H1 (cell line): Measurements from ENCODE around the gene ACCS. TPM values are rescaled to one million over a fixed set of nuclear protein-coding genes. Genes with fewer than 3 reads are reported as not detected.

Source experiments
- CTCF ChIA-PET: fragments of 300-600 bp; sonication (Branson Sonifier 250); formaldehyde crosslinking; loops from one replicate; lab custom pipeline; 2021; ENCODE audit not compliant: partially characterized antibody; lab: Charles Lee
- POLR2A ChIA-PET: fragments of 300-600 bp; sonication (Branson Sonifier 250); formaldehyde crosslinking; loops from one replicate; lab custom pipeline; 2021; ENCODE audit warnings: inconsistent platforms; ENCODE audit not compliant: partially characterized antibody; lab: Charles Lee
- DNase-seq, 2 experiments: peaks; one replicate each; pipeline versions ENCODE4 v3.0.0 to v3.0.0-alpha.2; 2010 to 2022; ENCODE audit warnings: low spot score in 2 of 2, low read depth in 1 of 2, mixed read lengths in 1 of 2
- FAIRE-seq: peaks from 2 replicates; lab custom pipeline; 2011; peaks lifted over from hg19 to GRCh38; lab: Jason Lieb, UNC
- H2AFZ ChIP-seq: 2 replicates; pipeline ENCODE4 v1.8.1; 2012; ENCODE audit warnings: low read length, inconsistent platforms
- H2AK5ac ChIP-seq: 2 replicates; pipeline ENCODE4 v1.6.1; 2013; ENCODE audit warnings: low read depth, low read length
- H2BK120ac ChIP-seq: replicated peaks from 2 replicates; pipeline ENCODE3; 2013; ENCODE audit warnings: low read depth, low read length, inconsistent platforms
- H2BK12ac ChIP-seq: 2 replicates; pipeline ENCODE4 v1.6.1; 2013; ENCODE audit warnings: low read depth, low read length
- H2BK15ac ChIP-seq: 2 replicates; pipeline ENCODE4 v1.6.1; 2013; ENCODE audit warnings: low read length
- H2BK20ac ChIP-seq: 2 replicates; pipeline ENCODE4 v1.6.1; 2013; ENCODE audit warnings: low read length
- H2BK5ac ChIP-seq: 2 replicates; pipeline ENCODE4 v1.6.1; 2013; ENCODE audit warnings: low read depth, low read length
- H3K14ac ChIP-seq: 2 replicates; pipeline ENCODE4 v1.6.1; 2013; ENCODE audit warnings: inconsistent platforms; ENCODE audit not compliant: insufficient read length
- H3K18ac ChIP-seq: 2 replicates; pipeline ENCODE4 v1.6.1; 2013; ENCODE audit warnings: low read length; ENCODE audit errors: extremely low read depth
- H3K23ac ChIP-seq: 2 replicates; pipeline ENCODE4 v1.6.1; 2013; ENCODE audit warnings: inconsistent platforms; ENCODE audit not compliant: insufficient read length
- H3K23me2 ChIP-seq: 2 replicates; pipeline ENCODE4 v1.6.1; 2013; ENCODE audit warnings: low read depth, low read length
- H3K27ac ChIP-seq: 2 replicates; pipeline ENCODE4 v1.6.1; 2011; ENCODE audit warnings: low read depth, low read length, inconsistent platforms
- H3K27me3 ChIP-seq, 4 experiments: replicated peaks in 1 of 4; 1 replicate in 1 of 4; 2 replicates in 3 of 4; pipeline versions ENCODE4 v1.6.1 to v1.8.1; 2011 to 2013; ENCODE audit warnings: low read length in 3 of 4, mild to moderate bottlenecking in 3 of 4, inconsistent platforms in 2 of 4, mixed read lengths in 2 of 4, moderate library complexity in 1 of 4; ENCODE audit not compliant: control insufficient read depth in 3 of 4, insufficient read depth in 3 of 4; ENCODE audit errors: extremely low read depth in 1 of 4
- H3K36me3 ChIP-seq, 4 experiments: 2 replicates each; pipeline versions ENCODE4 v1.6.1 to v1.8.1; 2011 to 2013; ENCODE audit warnings: mild to moderate bottlenecking in 4 of 4, low read length in 3 of 4, moderate library complexity in 2 of 4, control low read depth in 1 of 4, inconsistent platforms in 1 of 4; ENCODE audit not compliant: insufficient read depth in 4 of 4, control insufficient read depth in 2 of 4
- H3K4ac ChIP-seq: replicated peaks from 2 replicates; pipeline ENCODE3; 2013; ENCODE audit warnings: low read length, low read depth, mixed read lengths, inconsistent platforms; ENCODE audit not compliant: insufficient read length
- H3K4me1 ChIP-seq, 4 experiments: replicated peaks in 1 of 4; 1 replicate in 1 of 4; 2 replicates in 3 of 4; pipeline versions ENCODE4 v1.6.1 to v1.8.1; 2011 to 2013; ENCODE audit warnings: low read length in 3 of 4, inconsistent platforms in 2 of 4, mixed read lengths in 1 of 4; ENCODE audit not compliant: insufficient read depth in 4 of 4, control insufficient read depth in 3 of 4
- H3K4me2 ChIP-seq, 2 experiments: 2 replicates each; pipeline versions ENCODE4 v1.6.1 to v1.8.1; 2011 to 2013; ENCODE audit warnings: low read depth in 2 of 2, low read length in 2 of 2, control low read depth in 1 of 2, inconsistent platforms in 1 of 2, mild to moderate bottlenecking in 1 of 2; ENCODE audit not compliant: insufficient read depth in 1 of 2
- H3K4me3 ChIP-seq, 4 experiments: fragments of 200-600, 300-600 bp in 1 of 4; sonication (generic), shearing (Covaris generic), sonication (Bioruptor Twin) in 1 of 4; 2 replicates each; pipeline versions ENCODE4 v1.5.1 to v1.8.1; 2011 to 2016; ENCODE audit warnings: low read length in 4 of 4, low read depth in 3 of 4, control low read depth in 2 of 4, inconsistent platforms in 2 of 4, mild to moderate bottlenecking in 2 of 4, mixed read lengths in 1 of 4, moderate library complexity in 1 of 4; ENCODE audit not compliant: insufficient read depth in 2 of 4; ENCODE audit errors: extremely low read depth in 1 of 4
- H3K56ac ChIP-seq: replicated peaks from 2 replicates; pipeline ENCODE3; 2013; ENCODE audit warnings: low read depth, mild to moderate bottlenecking, mixed read lengths, low read length, inconsistent platforms; ENCODE audit not compliant: insufficient read length
- H3K79me1 ChIP-seq: 2 replicates; pipeline ENCODE4 v1.6.1; 2013; ENCODE audit warnings: low read depth, low read length, control low read depth
- H3K79me2 ChIP-seq, 2 experiments: 2 replicates each; pipeline versions ENCODE4 v1.6.1 to v1.8.1; 2012 to 2013; ENCODE audit warnings: low read length in 2 of 2, mild to moderate bottlenecking in 2 of 2, inconsistent platforms in 1 of 2; ENCODE audit not compliant: insufficient read depth in 2 of 2, control insufficient read depth in 1 of 2
- H3K9ac ChIP-seq, 4 experiments: replicated peaks in 1 of 4; 1 replicate in 1 of 4; 2 replicates in 3 of 4; pipeline versions ENCODE4 v1.6.1 to v1.8.1; 2011 to 2013; ENCODE audit warnings: low read depth in 3 of 4, low read length in 3 of 4, control low read depth in 2 of 4, mild to moderate bottlenecking in 2 of 4, moderate library complexity in 2 of 4, inconsistent platforms in 1 of 4; ENCODE audit errors: extremely low read depth in 1 of 4
- H3K9me3 ChIP-seq, 2 experiments: 2 replicates each; pipeline versions ENCODE4 v1.6.1 to v1.8.1; 2012 to 2013; ENCODE audit warnings: mild to moderate bottlenecking in 2 of 2, moderate library complexity in 2 of 2, control low read depth in 1 of 2, inconsistent platforms in 1 of 2, low read depth in 1 of 2, low read length in 1 of 2, mixed read lengths in 1 of 2; ENCODE audit not compliant: insufficient read depth in 2 of 2
- H4K20me1 ChIP-seq, 2 experiments: replicated peaks in 1 of 2; 2 replicates each; pipeline versions ENCODE3 to v1.8.1; 2011 to 2013; ENCODE audit warnings: inconsistent platforms in 2 of 2, low read length in 2 of 2, mild to moderate bottlenecking in 1 of 2; ENCODE audit not compliant: insufficient read depth in 2 of 2, control insufficient read depth in 1 of 2
- H4K5ac ChIP-seq: 2 replicates; pipeline ENCODE4 v1.6.1; 2013; ENCODE audit warnings: low read length, low read depth, mixed read lengths, inconsistent platforms; ENCODE audit not compliant: insufficient read length
- H4K8ac ChIP-seq: 2 replicates; pipeline ENCODE4 v1.8.0; 2013; ENCODE audit warnings: mild to moderate bottlenecking, moderate library complexity, low read length, inconsistent platforms; ENCODE audit not compliant: insufficient read depth; ENCODE audit errors: extremely low read depth
- H4K91ac ChIP-seq: replicated peaks from 2 replicates; pipeline ENCODE3; 2013; ENCODE audit warnings: low read length, mixed read lengths, inconsistent platforms; ENCODE audit not compliant: insufficient read length
- ATF3 ChIP-seq: IDR thresholded peaks from 2 replicates; pipeline ENCODE4 v1.6.1; 2011; ENCODE audit warnings: low read depth, mild to moderate bottlenecking, low read length; ENCODE audit not compliant: insufficient read depth
- JUN ChIP-seq: IDR thresholded peaks from 2 replicates; pipeline ENCODE4 v1.6.1; 2011; ENCODE audit warnings: low read depth, mild to moderate bottlenecking, improper control_type of control experiment, low read length
- KDM1A ChIP-seq: fragments of 200-600, 300-600 bp; sonication (generic); IDR thresholded peaks from 2 replicates; pipeline ENCODE4 v1.7.1; 2016; ENCODE audit warnings: mild to moderate bottlenecking, low read length, borderline replicate concordance
- NRF1 ChIP-seq: IDR thresholded peaks from 2 replicates; pipeline ENCODE4 v1.6.1; 2011; ENCODE audit warnings: mild to moderate bottlenecking, low read depth, low read length, improper control_type of control experiment
- POLR2A ChIP-seq, 2 experiments: IDR thresholded peaks; 1 replicate in 1 of 2; 2 replicates in 1 of 2; pipeline ENCODE4 v1.6.1; 2011; ENCODE audit warnings: low read depth in 2 of 2, low read length in 2 of 2, mild to moderate bottlenecking in 2 of 2; ENCODE audit errors: control extremely low read depth in 1 of 2
- POU5F1 ChIP-seq: IDR thresholded peaks from 2 replicates; pipeline ENCODE4 v1.6.1; 2011; ENCODE audit warnings: low read depth, mild to moderate bottlenecking, low read length, moderate library complexity
- SP1 ChIP-seq: IDR thresholded peaks from 2 replicates; pipeline ENCODE4 v1.6.1; 2011; ENCODE audit warnings: low read depth, low read length
- TAF1 ChIP-seq: IDR thresholded peaks from 2 replicates; pipeline ENCODE4 v1.6.1; 2011; ENCODE audit warnings: mild to moderate bottlenecking, low read depth, low read length
- TBP ChIP-seq: IDR thresholded peaks from 2 replicates; pipeline ENCODE4 v1.6.1; 2011; ENCODE audit warnings: low read depth, low read length, improper control_type of control experiment
- ZNF274 ChIP-seq: IDR thresholded peaks from 2 replicates; pipeline ENCODE4 v1.7.0; 2012; ENCODE audit warnings: low read length, borderline replicate concordance; ENCODE audit errors: extremely low read depth
- WGBS, 2 experiments: shearing (Covaris generic) in 1 of 2; methylation state at CpG; one replicate each; pipeline versions ENCODE4 v1.1.6 to v1.1.7; 2013 to 2015; ENCODE audit warnings: low lambda C conversion rate in 2 of 2, mixed read lengths in 2 of 2, inconsistent platforms in 1 of 2, low coverage in 1 of 2, missing lambda C conversion rate in 1 of 2; ENCODE audit not compliant: insufficient replicate concordance in 2 of 2, insufficient coverage in 1 of 2, insufficient read length in 1 of 2; ENCODE audit errors: extremely low coverage in 1 of 2, missing lambda C conversion rate in 1 of 2; 5-methylcytosine and 5-hydroxymethylcytosine counted together
- polyA plus RNA-seq, 7 experiments: library from polyadenylated mRNA; depleted of rRNA in 3 of 7; stranded (reverse) in 5 of 7; unstranded in 2 of 7; fragments of >200 nt in 5 of 7; fragments of 200-250 nt in 2 of 7; gene quantifications; 1 replicate in 5 of 7; 2 replicates in 1 of 7; 4 replicates in 1 of 7; pipeline versions ENCODE4 v1.2.1 to v1.2.3, GENCODE V29; 2011 to 2013; ENCODE audit warnings: missing spikeins in 2 of 7, mixed read lengths in 2 of 7
- total RNA-seq: library from RNA; stranded (reverse); fragmentation: NEBNext Ultra II Directional; extraction: Animal tissue kit (Norgen Biotek cat#: 25700); gene quantifications from 2 replicates; pipeline ENCODE4 v1.2.1, GENCODE V29; 2021
- TF ChIP-seq, protein P1 (sequence below): IDR thresholded peaks from 2 replicates; pipeline ENCODE4 v1.6.1; 2012; ENCODE audit warnings: inconsistent platforms

The ACCS gene
- total and polyA plus RNA-seq, 2 of the 8 experiments (the other 6 are each of a cell fraction or from before 2014, with no cell fraction given): 6.0 to 8.0 TPM

DNA sequence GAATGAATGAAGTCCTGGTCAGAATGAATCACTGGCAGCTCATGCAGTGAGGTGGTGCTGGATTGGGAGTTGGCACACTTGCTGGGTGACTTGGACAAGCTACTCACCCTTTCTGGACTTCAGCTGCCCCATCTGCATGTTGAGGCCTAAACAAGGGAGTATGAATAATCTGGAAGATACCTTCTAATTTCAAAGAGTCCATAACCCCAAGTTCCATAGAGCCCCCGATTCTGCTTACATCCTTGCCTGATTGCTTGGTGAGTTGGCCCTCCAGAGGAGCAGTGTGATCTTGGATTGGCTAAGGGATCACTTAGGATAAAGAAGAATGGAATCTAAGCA, 36.6 kb upstream of the ACCS start:
- no peaks in the 10 kb centered on the region for H3K79me2 ChIP-seq
- ChIA-PET CTCF (interaction anchor here (1.5 kb wide), 1 partner anchor 137 kb away, joined by 4 read pairs; no protein-coding TSS in a partner anchor), POLR2A (interaction anchor here (0.6 kb wide), 1 partner anchor 1787 kb away, joined by 3 read pairs; no protein-coding TSS in a partner anchor)

More for the DNA sequence above, 36.6 kb upstream of the ACCS start:
- Histone ChIP-seq H2BK20ac (peak overlapping the region; percentile 57; the same call in 1 of the 2 replicates), H3K23ac (no peak overlapping the region), H4K20me1 (no peaks in the 10 kb centered on the region), H4K8ac (no peak overlapping the region; the same call in 1 of the 2 replicates), H3K18ac (no peak overlapping the region; the same call in 1 of the 2 replicates), H3K27ac (no peak overlapping the region), H3K27me3 (no peaks in the 10 kb centered on the region), H2AK5ac (no peak overlapping the region), H2BK5ac (no peak overlapping the region), H2BK120ac (no peak overlapping the region), H3K4ac (no peak overlapping the region), H3K56ac (no peak overlapping the region), H2AFZ (no peak overlapping the region), H3K14ac (no peak overlapping the region), H3K23me2 (no peaks in the 10 kb centered on the region), H2BK12ac (peak overlapping the region; percentile 56; the same call in 1 of the 2 replicates), H3K4me3 (no peak overlapping the region), H3K9me3 (peaks cover 0 to 2% of the 10 kb centered on the region in 2 experiments; a peak in 1 of 4 replicates), H2BK15ac (no peak overlapping the region), H4K91ac (no peak overlapping the region), H4K5ac (no peak overlapping the region), H3K9ac (no peak overlapping the region), H3K4me2 (no peak overlapping the region), H3K36me3 (no peaks in the 10 kb centered on the region), H3K79me1 (no peaks in the 10 kb centered on the region), H3K4me1 (peaks cover 0 to 11% (median 4%) of the 10 kb centered on the region in 4 experiments; a peak in 6 of 7 replicates)
- no peak for FAIRE-seq
- WGBS, 2 experiments: 92% methylated on average over 1 of the region's 1 CpG; no CpG with 5 or more reads in 1 of the 2 experiments
- TF ChIP-seq ZNF274 (no peak), JUN (no peak), POU5F1 (no peak), KDM1A (no peak), TBP (no peak), TAF1 (no peak), ATF3 (no peak), SP1 (no peak), NRF1 (no peak), POLR2A (IDR thresholded peaks at IDR 0.05; ENCODE audit: control extremely low read depth in 1 of 2, low read depth in 2 of 2, low read length in 2 of 2) (no peak)
- TF ChIP-seq, protein P1, sequence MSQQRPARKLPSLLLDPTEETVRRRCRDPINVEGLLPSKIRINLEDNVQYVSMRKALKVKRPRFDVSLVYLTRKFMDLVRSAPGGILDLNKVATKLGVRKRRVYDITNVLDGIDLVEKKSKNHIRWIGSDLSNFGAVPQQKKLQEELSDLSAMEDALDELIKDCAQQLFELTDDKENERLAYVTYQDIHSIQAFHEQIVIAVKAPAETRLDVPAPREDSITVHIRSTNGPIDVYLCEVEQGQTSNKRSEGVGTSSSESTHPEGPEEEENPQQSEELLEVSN: no peak
- no peak for DNase-seq
